Fibroblast of mammary gland (primary cell): ENCODE data around the gene PTGFRN.
"Not testable (repeated sequence)": the region's sequence is repeated elsewhere in the genome, so short reads cannot be mapped to it uniquely, and the experiment has no call there.

Experiments used
- DNase-seq: peaks from one replicate; pipeline ENCODE4 v3.0.0-alpha.2; 2010; ENCODE audit warnings: low read depth
- H3K4me3 ChIP-seq: 2 replicates; pipeline ENCODE4 v1.5.1; 2011; ENCODE audit warnings: low read depth, mild to moderate bottlenecking, low read length, moderate library complexity; ENCODE audit not compliant: control insufficient read depth
- CTCF ChIP-seq: conservative IDR thresholded peaks from 2 replicates; pipeline ENCODE4 v1.5.1; 2011; ENCODE audit warnings: low read depth, low read length, inconsistent platforms; ENCODE audit not compliant: control insufficient read depth, insufficient read depth

Gene PTGFRN

GRCh38 chr1:116909512-116910378, at the start of gene PTGFRN:
PTGFRN (plus strand) TSS chr1:116909916; CDS start chr1:116910204, 288 bp downstream.
- peak; percentile 37 for DNase-seq
- H3K4me3 ChIP-seq, result peak within 1 kb of the TSS; percentile 47
- TF ChIP-seq CTCF, result no peak

- not testable (repeated sequence) for DNase-seq, H3K4me3 ChIP-seq
Measured at GRCh38 chr1:116860167-116860566, 49.5 kb upstream of the PTGFRN start.

GRCh38 chr1:116861137-116861536, 48.6 kb upstream of the PTGFRN start:
- H3K4me3 ChIP-seq, result no peak overlapping the region
- DNase-seq, result no peak
- no peak for TF ChIP-seq CTCF

GRCh38 chr1:116863031-116863430, 46.7 kb upstream of the PTGFRN start:
- DNase-seq, H3K4me3 ChIP-seq: not testable (repeated sequence)

- H3K4me3 ChIP-seq, DNase-seq: not testable (repeated sequence)
Measured at GRCh38 chr1:116866478-116866877, 43.2 kb upstream of the PTGFRN start.

- no peak overlapping the region for H3K4me3 ChIP-seq
- peak; percentile 71 for DNase-seq
Measured at GRCh38 chr1:116868385-116868784, 41.3 kb upstream of the PTGFRN start.

GRCh38 chr1:116869611-116870010, 40.1 kb upstream of the PTGFRN start:
- H3K4me3 ChIP-seq, result no peak overlapping the region
- no peak for TF ChIP-seq CTCF
- no peak for DNase-seq

More at GRCh38 chr1:116868385-116868784, 41.3 kb upstream of the PTGFRN start:
- no peak for TF ChIP-seq CTCF

- no peak for TF ChIP-seq CTCF
- no peak overlapping the region for H3K4me3 ChIP-seq
- peak; percentile 11 for DNase-seq
Measured at GRCh38 chr1:116870300-116870699, 39.4 kb upstream of the PTGFRN start.
